Upper lobe of right lung (tissue), 1 donor: ENCODE measurements around the gene FGA. TPM values are rescaled to one million over a fixed set of nuclear protein-coding genes. Genes with fewer than 3 reads are reported as not detected.

ENCODE experiments used
- ATAC-seq: fragments of 200-7000 bp; cut with Tn5 transposase; one replicate; pipeline ENCODE4 v1.9.1; 2020; ENCODE audit warnings: mild to moderate bottlenecking, moderate library complexity
- DNase-seq: peaks from one replicate; pipeline ENCODE4 v3.0.0-alpha.2; 2020
- H3K27ac ChIP-seq: fragments of 200-600 bp; one replicate; pipeline ENCODE4 v1.8.0; 2022
- H3K27me3 ChIP-seq: fragments of 200-600 bp; one replicate; pipeline ENCODE4 v1.8.0; 2022; ENCODE audit warnings: mild to moderate bottlenecking
- H3K36me3 ChIP-seq: fragments of 200-600 bp; one replicate; pipeline ENCODE4 v1.8.0; 2022
- H3K4me1 ChIP-seq: fragments of 200-600 bp; one replicate; pipeline ENCODE4 v1.8.0; 2022
- H3K4me3 ChIP-seq: fragments of 200-600 bp; one replicate; pipeline ENCODE4 v1.8.0; 2022; ENCODE audit warnings: mild to moderate bottlenecking
- H3K9me3 ChIP-seq: fragments of 200-600 bp; one replicate; pipeline ENCODE4 v1.8.0; 2022
- intact Hi-C: fragments of 100-400 bp; cut with DNase I; formaldehyde crosslinking; loops from one replicate; pipeline ENCODE4 v1.11.0; 2022
- total RNA-seq: library from RNA; stranded (reverse); fragmentation: NEBNext Ultra II Directional; extraction: Animal tissue kit (Norgen Biotek cat#: 25700); gene quantifications from one replicate; pipeline ENCODE4 v1.2.1, GENCODE V29; 2021
- TF ChIP-seq, protein P1 (sequence below): fragments of 200-600 bp; IDR thresholded peaks from one replicate; pipeline ENCODE4 v1.8.0; 2022; ENCODE audit warnings: antibody characterized with exemption
- donor health status: DM: no; HTN: yes; CAD: no; lungs with severe emphysema.

The FGA gene
- total RNA-seq, 1 donor from 2014 or later, result 39.5 TPM

DNA sequence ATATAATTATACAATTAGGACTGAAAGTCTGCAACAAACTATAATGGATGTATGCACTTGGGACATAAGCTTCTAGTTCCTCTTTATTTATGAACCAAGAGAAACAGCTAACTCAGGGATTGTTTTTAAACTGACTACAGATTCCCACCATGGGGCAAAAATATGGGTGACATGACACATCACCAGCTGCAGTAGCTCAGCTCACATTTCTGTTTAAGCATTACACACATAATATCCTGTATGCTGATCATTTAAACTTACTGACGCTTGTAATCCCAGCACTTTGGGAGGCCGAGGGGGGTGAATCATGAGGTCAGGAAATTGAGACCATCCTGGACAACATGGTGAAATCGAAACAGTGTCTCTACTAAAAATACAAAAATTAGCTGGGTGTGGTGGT lies 16.2 kb downstream of the FGA start:
- intact Hi-C loops, result no loop called here
- H3K4me1 ChIP-seq, result no peaks in the 10 kb centered on the region
- no peak overlapping the region for H3K4me3 ChIP-seq
- peaks cover 9% of the 10 kb centered on the region for H3K27me3 ChIP-seq
- H3K9me3 ChIP-seq, result no peaks in the 10 kb centered on the region
- DNase-seq (no peak), ATAC-seq (no peak)
- no peak overlapping the region for H3K27ac ChIP-seq
- TF ChIP-seq, protein P1, sequence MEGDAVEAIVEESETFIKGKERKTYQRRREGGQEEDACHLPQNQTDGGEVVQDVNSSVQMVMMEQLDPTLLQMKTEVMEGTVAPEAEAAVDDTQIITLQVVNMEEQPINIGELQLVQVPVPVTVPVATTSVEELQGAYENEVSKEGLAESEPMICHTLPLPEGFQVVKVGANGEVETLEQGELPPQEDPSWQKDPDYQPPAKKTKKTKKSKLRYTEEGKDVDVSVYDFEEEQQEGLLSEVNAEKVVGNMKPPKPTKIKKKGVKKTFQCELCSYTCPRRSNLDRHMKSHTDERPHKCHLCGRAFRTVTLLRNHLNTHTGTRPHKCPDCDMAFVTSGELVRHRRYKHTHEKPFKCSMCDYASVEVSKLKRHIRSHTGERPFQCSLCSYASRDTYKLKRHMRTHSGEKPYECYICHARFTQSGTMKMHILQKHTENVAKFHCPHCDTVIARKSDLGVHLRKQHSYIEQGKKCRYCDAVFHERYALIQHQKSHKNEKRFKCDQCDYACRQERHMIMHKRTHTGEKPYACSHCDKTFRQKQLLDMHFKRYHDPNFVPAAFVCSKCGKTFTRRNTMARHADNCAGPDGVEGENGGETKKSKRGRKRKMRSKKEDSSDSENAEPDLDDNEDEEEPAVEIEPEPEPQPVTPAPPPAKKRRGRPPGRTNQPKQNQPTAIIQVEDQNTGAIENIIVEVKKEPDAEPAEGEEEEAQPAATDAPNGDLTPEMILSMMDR, result no peak
- no peaks in the 10 kb centered on the region for H3K36me3 ChIP-seq

- Histone ChIP-seq H3K4me3 (no peak overlapping the region), H3K9me3 (no peaks in the 10 kb centered on the region), H3K4me1 (no peaks in the 10 kb centered on the region), H3K36me3 (no peaks in the 10 kb centered on the region), H3K27me3 (peaks cover 9% of the 10 kb centered on the region), H3K27ac (no peak overlapping the region)
- no peak for ATAC-seq
- no peak for DNase-seq
- TF ChIP-seq, protein P1, result no peak
- intact Hi-C loops, result no loop called here
Observed at GRCh38 chr4:154573190-154573870, 17.2 kb downstream of the FGA start.

- no peak overlapping the region for H3K27ac ChIP-seq
- intact Hi-C loops, result no loop called here
- no peaks in the 10 kb centered on the region for H3K9me3 ChIP-seq
- TF ChIP-seq, protein P1, result no peak
- no peaks in the 10 kb centered on the region for H3K27me3 ChIP-seq
- H3K36me3 ChIP-seq, result no peaks in the 10 kb centered on the region
- ATAC-seq (no peak), DNase-seq (no peak)
- no peaks in the 10 kb centered on the region for H3K4me1 ChIP-seq
- H3K4me3 ChIP-seq, result no peak overlapping the region
Observed at GRCh38 chr4:154569584-154569983, 21.0 kb downstream of the FGA start.

- ATAC-seq, result no peak
- Histone ChIP-seq H3K9me3 (no peaks in the 10 kb centered on the region), H3K4me1 (no peaks in the 10 kb centered on the region), H3K27ac (no peak overlapping the region), H3K4me3 (no peak overlapping the region), H3K36me3 (no peaks in the 10 kb centered on the region), H3K27me3 (no peaks in the 10 kb centered on the region)
- no peak for DNase-seq
- TF ChIP-seq, protein P1, result no peak
- intact Hi-C loops, result no loop called here
Observed at GRCh38 chr4:154569028-154569427, 21.5 kb downstream of the FGA start.

- TF ChIP-seq, protein P1, result no peak
- no peaks in the 10 kb centered on the region for H3K4me1 ChIP-seq
- DNase-seq, result no peak
- H3K4me3 ChIP-seq, result no peak overlapping the region
- no peak overlapping the region for H3K27ac ChIP-seq
- no peaks in the 10 kb centered on the region for H3K27me3 ChIP-seq
- intact Hi-C loops, result no loop called here
- H3K36me3 ChIP-seq, result no peaks in the 10 kb centered on the region
- H3K9me3 ChIP-seq, result no peaks in the 10 kb centered on the region
- no peak for ATAC-seq
Observed at GRCh38 chr4:154566639-154567204, 23.8 kb downstream of the FGA start.
